Tibial nerve (tissue), 3 donors: ENCODE measurements around the gene ISOC1.

Experiments
- CTCF ChIP-seq, 5 experiments: fragments of 200-600 bp in 3 of 5; fragments of 450-650 bp in 2 of 5; sonication (generic) in 3 of 5; IDR thresholded peaks; one replicate each; pipeline ENCODE4 v1.5.1; 2016 to 2019; ENCODE audit warnings: antibody characterized with exemption in 5 of 5, mild to moderate bottlenecking in 3 of 5, moderate library complexity in 2 of 5
- POLR2A ChIP-seq, 2 donors: fragments of 450-650 bp; IDR thresholded peaks; one replicate each; pipeline ENCODE4 v1.6.1; 2017; ENCODE audit warnings: antibody characterized with exemption in 2 of 2, mild to moderate bottlenecking in 2 of 2, moderate library complexity in 2 of 2

GRCh38 chr5:129124608-129125007 is 30.1 kb downstream of the ISOC1 start:
- no peak for TF ChIP-seq CTCF (IDR thresholded peaks at IDR 0.05)
- no peak for TF ChIP-seq POLR2A (IDR thresholded peaks at IDR 0.05)
